AG10803 (cell line): ENCODE measurements around the gene PDE1C.
"Not testable (repeated sequence)": the region's sequence is repeated elsewhere in the genome, so short reads cannot be mapped to it uniquely, and the experiment has no call there.

Experiments used
- DNase-seq: peaks from one replicate; pipeline ENCODE4 v3.0.0; 2010; ENCODE audit warnings: low read depth
- H3K4me3 ChIP-seq: 2 replicates; pipeline ENCODE4 v1.5.1; 2011; ENCODE audit warnings: mild to moderate bottlenecking, low read length, control low read depth
- CTCF ChIP-seq: conservative IDR thresholded peaks from 2 replicates; pipeline ENCODE4 v1.5.1; 2011; ENCODE audit warnings: mild to moderate bottlenecking, low read length, control low read depth, inconsistent platforms

The PDE1C gene

DNA sequence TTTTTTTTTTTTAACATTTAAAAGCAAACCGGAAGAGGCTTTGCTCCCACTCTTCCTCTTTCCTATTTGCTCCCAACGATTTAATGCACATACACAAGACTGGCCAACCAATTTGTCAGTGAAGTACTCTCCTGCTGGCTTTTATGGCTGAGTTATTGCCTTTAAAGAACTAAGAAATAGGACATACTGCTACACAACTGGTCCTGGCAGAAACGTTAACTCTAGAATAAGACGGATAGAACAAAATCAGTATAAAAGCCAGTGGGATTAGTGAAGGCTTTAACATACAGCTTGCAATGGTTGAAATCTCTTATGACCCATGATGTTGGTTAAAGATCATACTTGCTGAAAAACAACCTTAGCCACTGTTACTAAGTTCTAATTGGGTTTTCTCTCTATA is 47.2 kb downstream of the PDE1C start:
- no peak for DNase-seq
- H3K4me3 ChIP-seq = no peak overlapping the region
- TF ChIP-seq CTCF = no peak

DNA sequence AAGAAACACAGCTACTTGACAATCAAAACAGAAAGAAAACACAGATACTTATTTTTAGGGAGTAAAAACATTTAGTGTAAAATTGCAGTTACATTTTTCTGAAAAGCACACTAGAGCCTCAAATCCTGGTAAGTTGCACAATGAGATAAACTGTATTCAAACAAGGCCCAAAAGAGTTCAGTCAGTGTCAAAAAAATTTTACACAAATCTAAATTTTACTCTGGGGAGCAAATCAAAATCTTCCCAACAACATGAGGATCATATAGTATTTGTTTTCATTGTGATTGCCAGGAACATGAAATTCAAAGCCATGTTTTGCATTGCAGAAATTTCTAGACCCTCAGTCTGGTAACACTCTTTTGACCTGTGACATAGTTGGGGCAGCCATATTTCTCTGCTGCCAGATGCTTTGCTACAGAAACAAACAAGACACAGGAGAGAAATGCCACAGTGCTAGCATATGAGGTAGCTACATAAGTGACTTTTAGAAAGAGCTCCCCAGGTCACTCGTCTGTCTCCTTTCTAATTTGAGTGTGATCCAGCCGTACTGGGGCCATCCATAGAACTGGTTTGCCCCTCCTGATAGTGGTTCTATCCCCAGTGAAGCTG is 49.6 kb downstream of the PDE1C start:
- peak; percentile 26 for DNase-seq
- H3K4me3 ChIP-seq = no peak overlapping the region
- no peak for TF ChIP-seq CTCF

DNA sequence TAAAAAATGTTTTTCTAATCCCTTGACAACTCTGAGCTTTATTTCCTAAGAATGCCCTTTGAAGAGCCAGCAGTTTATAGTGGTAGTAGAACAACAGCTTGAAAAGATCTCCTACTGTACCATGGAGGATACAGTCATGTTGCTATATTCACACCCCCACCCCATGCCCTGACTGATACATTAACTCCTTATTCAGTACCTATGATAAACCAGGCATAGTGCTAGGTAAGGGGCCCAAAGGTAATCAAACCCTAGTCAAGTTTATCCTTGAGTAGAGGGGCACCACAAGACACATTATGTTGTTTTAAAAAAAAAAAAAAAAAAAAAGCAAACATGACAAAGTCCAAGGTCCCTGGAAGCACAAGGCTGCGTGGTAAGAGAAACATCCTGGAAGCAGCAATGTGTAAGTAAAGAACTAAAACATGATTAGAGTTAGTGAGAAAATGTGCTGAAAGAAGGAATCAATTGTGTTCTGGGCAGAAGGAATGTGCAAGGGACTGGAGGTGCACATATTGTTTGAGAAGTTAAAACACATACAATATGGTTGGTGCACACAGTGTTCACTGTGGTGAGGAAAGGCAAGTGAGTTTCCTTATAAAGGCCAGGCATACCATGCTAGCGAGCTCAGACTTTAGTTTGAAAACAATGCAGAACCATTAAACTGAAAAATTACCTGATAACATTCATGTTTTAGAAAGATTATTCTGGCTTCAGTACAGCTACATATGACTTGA is 51.2 kb downstream of the PDE1C start:
- DNase-seq = peak; percentile 22

DNA sequence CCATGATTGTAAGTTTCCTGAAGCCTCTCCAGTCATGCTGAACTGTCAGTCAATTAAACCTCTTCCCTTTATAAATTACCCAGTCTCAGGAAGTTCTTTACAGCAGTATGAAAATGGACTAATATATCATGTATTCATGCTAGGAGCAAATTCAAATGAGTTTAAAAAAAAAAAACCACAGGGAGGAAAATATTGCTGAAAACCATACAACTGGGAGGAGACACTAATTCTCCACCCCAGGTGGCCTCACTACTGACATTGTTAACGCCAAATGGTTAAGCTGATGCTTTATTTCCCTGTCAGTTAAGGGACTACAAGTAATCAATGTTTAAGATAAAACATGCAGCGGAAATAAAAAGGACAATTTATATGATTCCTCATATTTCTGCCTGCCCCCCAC is 55.1 kb downstream of the PDE1C start:
- no peak for DNase-seq
- TF ChIP-seq CTCF = no peak
- H3K4me3 ChIP-seq = no peak overlapping the region

More for the DNA sequence above, 51.2 kb downstream of the PDE1C start:
- TF ChIP-seq CTCF = no peak
- no peak overlapping the region for H3K4me3 ChIP-seq

- H3K4me3 ChIP-seq, DNase-seq: not testable (repeated sequence)
Observed at GRCh38 chr7:32013471-32013870, 56.7 kb downstream of the PDE1C start.

DNA sequence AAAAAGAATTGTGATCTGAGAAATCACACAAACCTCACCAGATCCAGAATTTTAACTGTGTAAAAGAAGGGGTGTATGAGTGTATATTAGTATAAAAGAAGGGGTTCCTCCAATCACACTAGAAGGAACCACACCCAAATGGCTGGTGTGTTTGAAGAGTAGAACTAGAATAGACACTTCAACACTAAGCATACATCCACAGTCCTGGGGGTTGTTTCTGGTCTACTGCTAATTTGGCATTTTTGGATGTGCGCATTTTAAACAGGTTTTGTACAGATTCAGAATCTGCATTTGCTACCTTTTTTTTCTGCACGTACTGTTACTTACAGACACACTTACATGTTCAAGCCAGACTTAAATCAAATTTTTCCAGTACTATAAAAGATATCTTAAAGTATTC is 64.6 kb downstream of the PDE1C start:
- TF ChIP-seq CTCF = no peak

DNA sequence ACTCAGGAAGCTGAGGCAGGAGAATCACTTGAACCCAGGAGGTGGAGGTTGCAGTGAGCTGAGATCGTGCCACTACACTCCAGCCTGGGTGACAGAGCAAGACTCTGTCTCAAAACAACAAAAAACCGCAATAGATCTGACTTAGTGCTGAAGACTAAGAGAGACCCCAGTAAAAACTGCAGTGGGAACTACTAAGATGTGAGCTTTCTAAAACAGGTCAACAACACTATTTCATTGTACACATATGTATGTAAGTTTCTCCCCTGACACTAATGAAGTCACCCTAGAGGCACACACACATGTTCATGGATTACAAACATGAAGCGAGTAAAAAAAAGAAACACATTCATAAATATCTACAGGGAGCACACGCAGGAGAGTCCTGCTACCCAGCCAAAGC is 68.3 kb downstream of the PDE1C start:
- no peak for TF ChIP-seq CTCF
- H3K4me3 ChIP-seq = no peak overlapping the region

More for the DNA sequence above, 64.6 kb downstream of the PDE1C start:
- DNase-seq = no peak
- H3K4me3 ChIP-seq = no peak overlapping the region

More for the DNA sequence above, 68.3 kb downstream of the PDE1C start:
- no peak for DNase-seq
